ENCODE data around the gene STRN.
"Not testable (repeated sequence)": the region's sequence is repeated elsewhere in the genome, so short reads cannot be mapped to it uniquely, and the experiment has no call there.

Gene STRN

GRCh38 chr2:36915627-36916026 lies 50.7 kb downstream of the STRN start:
- DNase-seq (ENCODE audit: low read depth in 2 of 2), result no peak

- no peak for DNase-seq (ENCODE audit: low read depth in 2 of 2)
Measured at GRCh38 chr2:36912695-36913094, 53.6 kb downstream of the STRN start.

- DNase-seq (ENCODE audit: low read depth in 2 of 2), result no peak
Measured at GRCh38 chr2:36911012-36911411, 55.3 kb downstream of the STRN start.

GRCh38 chr2:36906277-36906676 lies 60.1 kb downstream of the STRN start:
- DNase-seq (ENCODE audit: low read depth in 2 of 2), result no peak

- no peak for DNase-seq (ENCODE audit: low read depth in 2 of 2)
Measured at GRCh38 chr2:36904636-36905035, 61.7 kb downstream of the STRN start.

GRCh38 chr2:36902385-36903120 lies 63.8 kb downstream of the STRN start:
- DNase-seq (ENCODE audit: low read depth in 2 of 2), result no peak

- DNase-seq (ENCODE audit: low read depth in 2 of 2), result no peak
Measured at GRCh38 chr2:36892805-36893204, 73.5 kb downstream of the STRN start.

GRCh38 chr2:36889795-36890194 lies 76.5 kb downstream of the STRN start:
- DNase-seq (ENCODE audit: low read depth in 2 of 2), result peak in 1 of 2 donors; percentile 1

- not testable (repeated sequence) for DNase-seq (ENCODE audit: low read depth in 2 of 2)
Measured at GRCh38 chr2:36887095-36887494, 79.2 kb downstream of the STRN start.

GRCh38 chr2:36886664-36887063 lies 79.7 kb downstream of the STRN start:
- no peak for DNase-seq (ENCODE audit: low read depth in 2 of 2)

- DNase-seq (ENCODE audit: low read depth in 2 of 2), result no peak
Measured at GRCh38 chr2:36885605-36886004, 80.7 kb downstream of the STRN start.

- DNase-seq (ENCODE audit: low read depth in 2 of 2), result no peak
Measured at GRCh38 chr2:36882532-36882931, 83.8 kb downstream of the STRN start.

GRCh38 chr2:36881816-36882215 lies 84.5 kb downstream of the STRN start:
- no peak for DNase-seq (ENCODE audit: low read depth in 2 of 2)

GRCh38 chr2:36878429-36878828 lies 87.9 kb downstream of the STRN start:
- no peak for DNase-seq (ENCODE audit: low read depth in 2 of 2)

GRCh38 chr2:36871068-36871707 lies 95.1 kb downstream of the STRN start:
- no peak for DNase-seq (ENCODE audit: low read depth in 2 of 2)

- DNase-seq (ENCODE audit: low read depth in 2 of 2), result no peak
Measured at GRCh38 chr2:36869606-36870005, 96.7 kb downstream of the STRN start.

- DNase-seq (ENCODE audit: low read depth in 2 of 2), result no peak
Measured at GRCh38 chr2:36861896-36862295, 104.4 kb downstream of the STRN start.

GRCh38 chr2:36859366-36859792 lies 107.0 kb downstream of the STRN start:
- DNase-seq (ENCODE audit: low read depth in 2 of 2), result no peak

GRCh38 chr2:36858551-36859365 lies 107.6 kb downstream of the STRN start:
- DNase-seq (ENCODE audit: low read depth in 2 of 2), result no peak

GRCh38 chr2:36857713-36858112 lies 108.6 kb downstream of the STRN start:
- DNase-seq (ENCODE audit: low read depth in 2 of 2), result no peak

- DNase-seq (ENCODE audit: low read depth in 2 of 2), result no peak
Measured at GRCh38 chr2:36855429-36855828, 110.9 kb downstream of the STRN start.

- DNase-seq (ENCODE audit: low read depth in 2 of 2), result no peak
Measured at GRCh38 chr2:36854241-36854640, 112.1 kb downstream of the STRN start.

GRCh38 chr2:36849265-36849664 lies 117.1 kb downstream of the STRN start:
- DNase-seq (ENCODE audit: low read depth in 2 of 2), result no peak

Measured in stimulated activated CD4-positive, alpha-beta T cell treated with anti-CD3 and anti-CD28 coated beads, Interleukin-15, amount 100 ng/mL, for 48 hours (primary cell).